ENCODE measurements around the gene PDLIM7. TPM values are rescaled to one million over a fixed set of nuclear protein-coding genes. Genes with fewer than 3 reads are reported as not detected.

PDLIM7 gene
- total RNA-seq, 2 experiments from 2014 or later, result 38.8 to 58.0 TPM

DNA sequence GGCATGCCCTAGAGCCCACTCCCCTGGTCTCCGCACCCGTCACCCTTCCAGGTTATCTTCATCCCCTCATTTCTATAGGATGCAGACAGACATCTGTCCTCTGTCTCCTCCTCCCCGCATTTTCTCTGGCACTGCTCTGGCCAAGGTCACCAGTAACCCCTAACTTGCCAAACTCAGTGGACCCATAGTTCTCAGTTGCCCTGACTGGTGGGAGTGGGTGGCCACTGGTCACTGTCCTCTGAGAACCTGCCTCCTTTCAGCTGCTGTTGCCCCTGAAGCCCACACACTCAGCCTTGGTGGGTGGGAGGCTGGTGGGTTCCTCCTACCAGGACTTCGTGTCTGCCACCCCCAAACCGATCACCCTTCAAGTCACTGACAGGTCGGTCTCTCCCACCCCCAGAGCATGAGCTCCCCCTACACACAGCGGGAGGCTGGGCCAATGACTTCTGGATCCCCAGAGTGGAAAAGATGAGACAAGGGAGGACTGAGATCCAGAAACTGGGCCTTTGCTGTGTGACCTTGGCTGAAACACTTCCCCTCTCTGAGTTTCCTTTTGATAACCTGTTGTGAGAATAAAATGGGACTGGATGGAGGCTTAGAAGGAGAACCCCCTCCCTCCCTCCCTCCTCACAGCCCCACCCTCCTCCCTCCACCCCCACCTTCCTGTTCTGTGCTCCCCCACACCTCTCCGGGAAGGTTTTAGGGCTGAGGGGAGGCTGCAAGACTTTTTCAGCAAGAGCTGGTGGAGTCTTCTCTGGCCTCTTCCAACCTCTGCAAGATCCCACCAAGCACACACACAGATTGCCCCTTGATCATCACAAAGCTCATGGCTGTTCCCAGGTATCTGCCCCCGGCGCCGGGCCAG, 21.6 kb downstream of the PDLIM7 start:
- BruUV-seq (replicated peaks), result no TSS peak
- peaks cover 10% of the 10 kb centered on the region for H3K4me1 ChIP-seq (ENCODE audit: insufficient read depth, low read length, poor library complexity, severe bottlenecking)

DNA sequence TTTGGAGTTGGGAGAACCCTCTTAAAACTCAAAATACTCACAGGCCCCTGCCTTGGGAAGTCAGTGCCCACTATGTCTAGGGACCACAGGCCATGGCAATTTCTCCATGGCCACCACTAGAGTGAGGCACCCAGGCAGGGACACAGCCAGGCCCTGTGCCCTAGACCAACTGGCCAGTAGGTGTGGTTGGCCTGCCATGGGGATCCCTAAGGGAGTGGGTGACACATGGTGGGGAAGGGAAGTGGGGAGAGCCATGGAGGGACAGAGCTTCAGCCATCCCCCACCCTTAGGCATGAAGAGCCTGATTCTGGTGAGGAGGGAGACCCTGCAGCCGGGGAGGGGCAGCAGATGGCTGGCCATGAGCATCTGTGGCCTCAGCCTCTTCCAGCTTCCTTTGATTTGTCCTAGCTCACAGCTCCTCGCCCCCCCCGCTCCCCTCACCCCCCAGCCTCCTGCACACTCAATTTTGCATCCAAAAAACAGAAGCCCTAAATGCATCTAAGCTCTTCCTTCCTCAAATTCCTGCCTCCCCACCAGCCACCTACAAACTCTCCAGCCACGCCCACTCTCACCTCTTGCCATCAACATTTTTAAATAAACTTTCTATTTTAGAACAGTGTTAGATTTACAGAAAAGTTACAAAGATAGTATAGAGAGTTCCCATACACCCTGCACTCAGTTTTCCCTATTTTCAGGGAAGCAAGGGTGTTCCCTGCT, 22.4 kb downstream of the PDLIM7 start:
- no peak for DNase-seq (ENCODE audit: low spot score)

More for the DNA sequence above, 21.6 kb downstream of the PDLIM7 start:
- Histone ChIP-seq H2AFZ (ENCODE audit: low read length) (no peak overlapping the region), H3K27ac (ENCODE audit: low read depth, low read length, poor library complexity, severe bottlenecking) (no peak overlapping the region), H3K4me3 (ENCODE audit: low read depth, low read length, poor library complexity, severe bottlenecking) (no peak overlapping the region), H3K9me3 (ENCODE audit: low read length) (no peaks in the 10 kb centered on the region), H3K79me2 (ENCODE audit: insufficient read depth, low read depth, low read length) (no peaks in the 10 kb centered on the region), H3K36me3 (ENCODE audit: insufficient read depth, low read length) (no peaks in the 10 kb centered on the region), H3K4me2 (ENCODE audit: low read length) (no peak overlapping the region), H4K20me1 (ENCODE audit: insufficient read depth, low read length) (no peaks in the 10 kb centered on the region), H3K9me2 (ENCODE audit: insufficient read depth, low read length) (no peaks in the 10 kb centered on the region)
- no peak for TF ChIP-seq EZH2phosphoT487 (IDR thresholded peaks at IDR 0.05; ENCODE audit: borderline replicate concordance, low read depth, low read length)
- TF ChIP-seq, protein P1, sequence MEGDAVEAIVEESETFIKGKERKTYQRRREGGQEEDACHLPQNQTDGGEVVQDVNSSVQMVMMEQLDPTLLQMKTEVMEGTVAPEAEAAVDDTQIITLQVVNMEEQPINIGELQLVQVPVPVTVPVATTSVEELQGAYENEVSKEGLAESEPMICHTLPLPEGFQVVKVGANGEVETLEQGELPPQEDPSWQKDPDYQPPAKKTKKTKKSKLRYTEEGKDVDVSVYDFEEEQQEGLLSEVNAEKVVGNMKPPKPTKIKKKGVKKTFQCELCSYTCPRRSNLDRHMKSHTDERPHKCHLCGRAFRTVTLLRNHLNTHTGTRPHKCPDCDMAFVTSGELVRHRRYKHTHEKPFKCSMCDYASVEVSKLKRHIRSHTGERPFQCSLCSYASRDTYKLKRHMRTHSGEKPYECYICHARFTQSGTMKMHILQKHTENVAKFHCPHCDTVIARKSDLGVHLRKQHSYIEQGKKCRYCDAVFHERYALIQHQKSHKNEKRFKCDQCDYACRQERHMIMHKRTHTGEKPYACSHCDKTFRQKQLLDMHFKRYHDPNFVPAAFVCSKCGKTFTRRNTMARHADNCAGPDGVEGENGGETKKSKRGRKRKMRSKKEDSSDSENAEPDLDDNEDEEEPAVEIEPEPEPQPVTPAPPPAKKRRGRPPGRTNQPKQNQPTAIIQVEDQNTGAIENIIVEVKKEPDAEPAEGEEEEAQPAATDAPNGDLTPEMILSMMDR (conservative IDR thresholded peaks at IDR 0.05; ENCODE audit: low read length), result no peak
- no peak for DNase-seq (ENCODE audit: low spot score)
- CTCF ChIA-PET (ENCODE audit: unreplicated experiment), result interaction anchor here (0.6 kb wide), 2 partner anchors 12 to 93 kb away, joined by 3 to 4 read pairs; no protein-coding TSS in a partner anchor
- POLR2A ChIA-PET, result no interaction called here
- intact Hi-C loops (cut with micrococcal nuclease; ENCODE audit: unreplicated experiment), result no loop called here

More for the DNA sequence above, 22.4 kb downstream of the PDLIM7 start:
- H2AFZ ChIP-seq (ENCODE audit: low read length), result no peak overlapping the region
- intact Hi-C loops (cut with micrococcal nuclease; ENCODE audit: unreplicated experiment), result no loop called here
- no peaks in the 10 kb centered on the region for H3K36me3 ChIP-seq (ENCODE audit: insufficient read depth, low read length)
- no peak overlapping the region for H3K4me2 ChIP-seq (ENCODE audit: low read length)
- H3K79me2 ChIP-seq (ENCODE audit: insufficient read depth, low read depth, low read length), result no peaks in the 10 kb centered on the region
- H3K4me3 ChIP-seq (ENCODE audit: low read depth, low read length, poor library complexity, severe bottlenecking), result no peak overlapping the region
- H3K9me2 ChIP-seq (ENCODE audit: insufficient read depth, low read length), result no peaks in the 10 kb centered on the region
- TF ChIP-seq, protein P1 (conservative IDR thresholded peaks at IDR 0.05; ENCODE audit: low read length), result no peak
- TF ChIP-seq EZH2phosphoT487 (IDR thresholded peaks at IDR 0.05; ENCODE audit: borderline replicate concordance, low read depth, low read length), result no peak
- CTCF ChIA-PET (ENCODE audit: unreplicated experiment), result no interaction called here
- peaks cover 10% of the 10 kb centered on the region for H3K4me1 ChIP-seq (ENCODE audit: insufficient read depth, low read length, poor library complexity, severe bottlenecking)
- no peaks in the 10 kb centered on the region for H4K20me1 ChIP-seq (ENCODE audit: insufficient read depth, low read length)
- no TSS peak for BruUV-seq (replicated peaks)
- POLR2A ChIA-PET, result interaction anchor here (0.6 kb wide), 2 partner anchors 75 to 466 kb away, joined by 3 to 4 read pairs; no protein-coding TSS in a partner anchor
- no peaks in the 10 kb centered on the region for H3K9me3 ChIP-seq (ENCODE audit: low read length)
- H3K27ac ChIP-seq (ENCODE audit: low read depth, low read length, poor library complexity, severe bottlenecking), result no peak overlapping the region

Data from OCI-LY7 (cell line).